Measurements from ENCODE around the gene SETD5. TPM values are rescaled to one million over a fixed set of nuclear protein-coding genes. Genes with fewer than 3 reads are reported as not detected.

Gene SETD5
- total and polyA plus RNA-seq, 2 of the 8 experiments (the other 6 are each of a cell fraction or from before 2014, with no cell fraction given): 108 to 234 TPM

DNA sequence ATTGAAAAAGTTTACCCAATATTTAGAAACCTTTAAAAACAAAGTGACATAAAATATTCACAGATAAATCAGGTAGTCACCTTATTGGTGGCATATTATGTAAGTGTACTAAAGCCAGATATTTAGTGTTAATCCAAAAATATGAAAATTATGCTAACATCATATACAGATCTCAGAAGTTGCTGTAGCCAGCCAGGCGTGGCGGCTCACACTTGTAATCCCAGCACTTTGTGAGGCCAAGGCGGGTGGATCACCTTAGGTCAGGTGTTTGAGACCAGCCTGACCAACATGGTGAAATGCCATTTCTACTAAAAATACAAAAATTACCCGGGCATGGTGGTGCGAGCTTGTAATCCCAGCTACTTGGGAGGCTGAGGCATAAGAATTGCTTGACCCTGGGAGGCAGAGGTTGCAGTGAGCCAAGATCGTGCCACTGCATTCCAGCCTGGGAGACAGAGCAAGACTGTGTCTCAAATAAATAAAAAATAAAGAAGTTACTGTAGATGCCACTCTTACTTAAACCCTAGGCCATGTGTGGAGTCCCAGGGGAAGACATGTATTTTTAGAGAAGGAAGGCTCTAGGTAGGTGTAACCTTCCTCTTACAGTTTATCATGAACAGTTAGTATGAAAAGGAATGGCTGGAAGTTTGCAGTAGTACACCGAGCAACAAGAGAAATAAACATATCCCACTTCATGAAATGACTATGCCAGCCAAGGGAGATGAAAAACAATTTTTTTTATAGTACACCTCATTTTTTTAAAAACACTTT is 9.6 kb downstream of the SETD5 start:
- no peak overlapping the region for H3K4me3 ChIP-seq (ENCODE audit: extremely low read depth in 1 of 4, insufficient read depth in 2 of 4, low read depth in 3 of 4, low read length in 4 of 4)
- no peak overlapping the region for H3K14ac ChIP-seq (ENCODE audit: insufficient read length)
- H3K4me1 ChIP-seq (replicated peaks in 1 of 4; ENCODE audit: control insufficient read depth in 3 of 4, insufficient read depth in 4 of 4, low read length in 3 of 4): peaks cover 3 to 22% (median 12%) of the 10 kb centered on the region in 4 experiments; a peak in 5 of 7 replicates
- H3K23ac ChIP-seq (ENCODE audit: insufficient read length): no peak overlapping the region
- H3K9ac ChIP-seq (replicated peaks in 1 of 4; ENCODE audit: extremely low read depth in 1 of 4, low read depth in 3 of 4, low read length in 3 of 4): no peak overlapping the region
- no peak overlapping the region for H3K4me2 ChIP-seq (ENCODE audit: insufficient read depth in 1 of 2, low read depth in 2 of 2, low read length in 2 of 2)
- H2BK20ac ChIP-seq (ENCODE audit: low read length): no peak overlapping the region
- DNase-seq (ENCODE audit: low read depth in 1 of 2, low spot score in 2 of 2): no peak
- H3K79me1 ChIP-seq (ENCODE audit: low read depth, low read length): no peaks in the 10 kb centered on the region
- H2BK5ac ChIP-seq (ENCODE audit: low read depth, low read length): no peak overlapping the region
- peaks cover 0 to 5% (median 0%) of the 10 kb centered on the region in 4 experiments; a peak in 1 of 8 replicates for H3K36me3 ChIP-seq (ENCODE audit: control insufficient read depth in 2 of 4, insufficient read depth in 4 of 4, low read length in 3 of 4)
- ChIA-PET POLR2A (ENCODE audit: partially characterized antibody) (interaction anchor here (0.6 to 3.1 kb wide), 5 partner anchors 10 to 125 kb away, joined by 3 to 47 read pairs (median 3); partner anchors contain the start of gene SETD5), CTCF (ENCODE audit: partially characterized antibody) (interaction anchor here (0.6 to 1.0 kb wide), 2 partner anchors 10 to 97 kb away, joined by 3 read pairs; partner anchors contain the start of gene SETD5)
- H4K5ac ChIP-seq (ENCODE audit: insufficient read length, low read depth, low read length): no peak overlapping the region
- H4K8ac ChIP-seq (ENCODE audit: extremely low read depth, insufficient read depth, low read length): no peak overlapping the region
- H4K91ac ChIP-seq (replicated peaks; ENCODE audit: insufficient read length, low read length): no peak overlapping the region
- no peak overlapping the region for H3K27ac ChIP-seq (ENCODE audit: low read depth, low read length)
- no peak overlapping the region for H2AK5ac ChIP-seq (ENCODE audit: low read depth, low read length)
- peaks cover 66 to 100% of the 10 kb centered on the region in 2 experiments for H3K79me2 ChIP-seq (ENCODE audit: control insufficient read depth in 1 of 2, insufficient read depth in 2 of 2, low read length in 2 of 2)
- H3K27me3 ChIP-seq (replicated peaks in 1 of 4; ENCODE audit: control insufficient read depth in 3 of 4, extremely low read depth in 1 of 4, insufficient read depth in 3 of 4, low read length in 3 of 4): no peaks in the 10 kb centered on the region
- H3K23me2 ChIP-seq (ENCODE audit: low read depth, low read length): no peaks in the 10 kb centered on the region
- no peak overlapping the region for H3K4ac ChIP-seq (replicated peaks; ENCODE audit: insufficient read length, low read depth, low read length)
- no peak overlapping the region for H2BK12ac ChIP-seq (ENCODE audit: low read depth, low read length)
- no peak overlapping the region for H3K56ac ChIP-seq (replicated peaks; ENCODE audit: insufficient read length, low read depth, low read length)
- no peak overlapping the region for H2BK15ac ChIP-seq (ENCODE audit: low read length)
- FAIRE-seq: no peak
- H3K18ac ChIP-seq (ENCODE audit: extremely low read depth, low read length): no peak overlapping the region
- no peak overlapping the region for H2AFZ ChIP-seq (ENCODE audit: low read length)
- H3K9me3 ChIP-seq (ENCODE audit: insufficient read depth in 2 of 2, low read depth in 1 of 2, low read length in 1 of 2): no peaks in the 10 kb centered on the region
- 92% methylated on average over 7 of the region's 7 CpGs; no CpG with 5 or more reads in 1 of the 2 experiments for WGBS, 2 experiments (ENCODE audit: extremely low coverage in 1 of 2, insufficient coverage in 1 of 2, insufficient read length in 1 of 2, insufficient replicate concordance in 2 of 2, low coverage in 1 of 2, low lambda C conversion rate in 2 of 2, missing lambda C conversion rate in 1 of 2)
- peaks cover 14 to 30% of the 10 kb centered on the region in 2 experiments for H4K20me1 ChIP-seq (replicated peaks in 1 of 2; ENCODE audit: control insufficient read depth in 1 of 2, insufficient read depth in 2 of 2, low read length in 2 of 2)
- no peak overlapping the region for H2BK120ac ChIP-seq (replicated peaks; ENCODE audit: low read depth, low read length)
- TF ChIP-seq KDM4A (IDR thresholded peaks at IDR 0.05; ENCODE audit: low read depth, low read length, severe bottlenecking) (no peak), RNF2 (IDR thresholded peaks at IDR 0.05; ENCODE audit: borderline replicate concordance, low read depth, low read length, missing control alignments, poor library complexity, severe bottlenecking) (no peak), KDM1A (IDR thresholded peaks at IDR 0.05; ENCODE audit: borderline replicate concordance, low read length) (no peak), SP1 (IDR thresholded peaks at IDR 0.05; ENCODE audit: low read depth, low read length) (no peak), NRF1 (IDR thresholded peaks at IDR 0.05; ENCODE audit: low read depth, low read length) (no peak), PHF8 (conservative IDR thresholded peaks at IDR 0.05; ENCODE audit: low read depth, low read length) (no peak), POLR2AphosphoS5 (IDR thresholded peaks at IDR 0.05; ENCODE audit: low read depth, low read length) (no peak)
- TF ChIP-seq, protein P1, sequence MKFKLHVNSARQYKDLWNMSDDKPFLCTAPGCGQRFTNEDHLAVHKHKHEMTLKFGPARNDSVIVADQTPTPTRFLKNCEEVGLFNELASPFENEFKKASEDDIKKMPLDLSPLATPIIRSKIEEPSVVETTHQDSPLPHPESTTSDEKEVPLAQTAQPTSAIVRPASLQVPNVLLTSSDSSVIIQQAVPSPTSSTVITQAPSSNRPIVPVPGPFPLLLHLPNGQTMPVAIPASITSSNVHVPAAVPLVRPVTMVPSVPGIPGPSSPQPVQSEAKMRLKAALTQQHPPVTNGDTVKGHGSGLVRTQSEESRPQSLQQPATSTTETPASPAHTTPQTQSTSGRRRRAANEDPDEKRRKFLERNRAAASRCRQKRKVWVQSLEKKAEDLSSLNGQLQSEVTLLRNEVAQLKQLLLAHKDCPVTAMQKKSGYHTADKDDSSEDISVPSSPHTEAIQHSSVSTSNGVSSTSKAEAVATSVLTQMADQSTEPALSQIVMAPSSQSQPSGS (IDR thresholded peaks at IDR 0.05; ENCODE audit: low read length): no peak
- TF ChIP-seq, protein P2, sequence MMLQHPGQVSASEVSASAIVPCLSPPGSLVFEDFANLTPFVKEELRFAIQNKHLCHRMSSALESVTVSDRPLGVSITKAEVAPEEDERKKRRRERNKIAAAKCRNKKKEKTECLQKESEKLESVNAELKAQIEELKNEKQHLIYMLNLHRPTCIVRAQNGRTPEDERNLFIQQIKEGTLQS (IDR thresholded peaks at IDR 0.05; ENCODE audit: insufficient read depth, low read depth, low read length): no peak

Data from H1 (cell line).